ENCODE data around the gene NUMBL.
"Not testable (repeated sequence)": the region's sequence is repeated elsewhere in the genome, so short reads cannot be mapped to it uniquely, and the experiment has no call there.

The NUMBL gene

GRCh38 chr19:40690050-40690692 lies at the start of gene NUMBL:
Gene NUMBL, minus strand, starts transcription at chr19:40690651. Its CDS starts 168 bp downstream, at chr19:40690483.
- DNase-seq: no peak

GRCh38 chr19:40739030-40739839 lies 48.8 kb upstream of the NUMBL start:
- no peak for DNase-seq

GRCh38 chr19:40737102-40737644 lies 46.7 kb upstream of the NUMBL start:
- DNase-seq: no peak

- no peak for DNase-seq
Measured at GRCh38 chr19:40736661-40737060, 46.2 kb upstream of the NUMBL start.

- DNase-seq: no peak
Measured at GRCh38 chr19:40735013-40735771, 44.7 kb upstream of the NUMBL start.

GRCh38 chr19:40733149-40733548 lies 42.7 kb upstream of the NUMBL start:
- no peak for DNase-seq

- not testable (repeated sequence) for DNase-seq
Measured at GRCh38 chr19:40732304-40732703, 41.9 kb upstream of the NUMBL start.

GRCh38 chr19:40730065-40730464 lies 39.6 kb upstream of the NUMBL start:
- not testable (repeated sequence) for DNase-seq

GRCh38 chr19:40726279-40726678 lies 35.8 kb upstream of the NUMBL start:
- DNase-seq: no peak

- DNase-seq: no peak
Measured at GRCh38 chr19:40724855-40725254, 34.4 kb upstream of the NUMBL start.

- DNase-seq: no peak
Measured at GRCh38 chr19:40724315-40724714, 33.9 kb upstream of the NUMBL start.

GRCh38 chr19:40723661-40724254 lies 33.3 kb upstream of the NUMBL start:
- DNase-seq: no peak

- DNase-seq: no peak
Measured at GRCh38 chr19:40721936-40722661, 31.6 kb upstream of the NUMBL start.

- no peak for DNase-seq
Measured at GRCh38 chr19:40721140-40721486, 30.7 kb upstream of the NUMBL start.

GRCh38 chr19:40719414-40719894 lies 29.0 kb upstream of the NUMBL start:
- DNase-seq: no peak

GRCh38 chr19:40718774-40719391 lies 28.4 kb upstream of the NUMBL start:
- no peak for DNase-seq

- no peak for DNase-seq
Measured at GRCh38 chr19:40717880-40718773, 27.7 kb upstream of the NUMBL start.

- no peak for DNase-seq
Measured at GRCh38 chr19:40717325-40717879, 27.0 kb upstream of the NUMBL start.

- DNase-seq: peak; percentile 73
Measured at GRCh38 chr19:40716482-40717324, 26.3 kb upstream of the NUMBL start, which contains the start of the genes COQ8B and ITPKC. Gene COQ8B, minus strand, starts transcription at chr19:40716886. Its CDS starts 2,254 bp downstream, at chr19:40714632. Gene ITPKC, plus strand, starts transcription at chr19:40717112. Its CDS starts 24 bp downstream, at chr19:40717136.
